GM21737 (cell line): ENCODE measurements around the gene ERBB3.
A peak's percentile ranks its signal among the peaks of the same experiment; 100 is the strongest.
"Not testable (repeated sequence)": the region's sequence is repeated elsewhere in the genome, so short reads cannot be mapped to it uniquely, and the experiment has no call there.

Source experiments
- ATAC-seq: cut with Tn5 transposase; IDR thresholded peaks from one replicate; pipeline ENCODE4 v1.9.1; 2021; ENCODE audit warnings: mild to moderate bottlenecking, moderate library complexity; ENCODE audit not compliant: unreplicated experiment

Gene ERBB3

GRCh38 chr12:56110571-56110970 is 30.6 kb downstream of the ERBB3 start:
- ATAC-seq, result no peak

- ATAC-seq, result no peak
Measured at GRCh38 chr12:56114084-56114483, 34.1 kb downstream of the ERBB3 start.

DNA sequence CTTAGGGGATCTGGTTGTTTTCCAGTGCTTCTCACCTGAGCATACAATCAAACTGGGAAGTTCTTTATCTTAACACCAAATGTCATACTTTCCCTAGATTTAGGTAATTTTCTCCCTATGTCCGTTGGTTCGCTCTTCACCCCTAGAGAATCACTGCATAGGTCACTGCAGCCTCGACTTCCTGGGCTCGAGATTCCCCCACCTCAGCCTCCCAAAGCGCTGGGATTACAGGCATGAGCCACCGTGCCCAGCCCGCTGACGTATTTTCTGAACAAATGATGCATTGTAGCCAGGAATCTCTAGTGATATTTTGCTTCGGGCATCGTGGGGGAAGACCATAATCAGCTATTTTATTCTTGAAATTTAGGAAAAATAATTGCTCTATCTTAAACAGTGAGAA is 35.4 kb downstream of the ERBB3 start:
- no peak for ATAC-seq

DNA sequence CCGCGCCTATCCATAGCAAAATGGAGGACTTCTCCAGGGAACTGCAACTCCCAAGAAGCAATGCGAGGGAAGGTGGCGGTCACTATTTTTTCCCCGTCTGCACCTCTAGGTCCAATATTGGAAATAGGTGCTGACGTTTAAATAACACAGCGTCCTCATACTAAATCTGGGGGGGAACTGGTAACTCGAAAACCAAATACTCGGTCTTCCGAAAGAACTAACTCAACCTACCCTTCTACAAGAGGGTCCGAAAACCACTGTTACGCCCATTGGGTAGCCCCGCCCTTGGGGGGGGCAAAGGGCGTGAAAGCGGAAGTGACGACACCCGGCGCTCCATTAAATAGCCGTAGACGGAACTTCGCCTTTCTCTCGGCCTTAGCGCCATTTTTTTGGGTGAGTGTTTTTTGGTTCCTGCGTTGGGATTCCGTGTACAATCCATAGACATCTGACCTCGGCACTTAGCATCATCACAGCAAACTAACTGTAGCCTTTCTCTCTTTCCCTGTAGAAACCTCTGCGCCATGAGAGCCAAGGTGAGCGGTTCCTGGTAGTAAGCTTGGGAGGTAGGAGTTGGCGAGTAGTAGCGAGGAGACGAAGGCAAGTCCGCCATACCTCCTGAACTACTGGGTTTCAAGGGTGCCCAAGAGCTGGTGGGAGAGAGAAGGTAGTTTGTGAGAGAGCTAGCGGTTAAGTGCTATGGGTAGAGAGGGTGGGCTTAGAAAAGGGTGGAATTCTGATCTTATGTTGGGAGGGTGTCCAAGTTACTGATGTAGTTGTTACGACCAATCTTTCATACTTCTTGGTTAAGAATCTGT is 36.5 kb downstream of the ERBB3 start, which contains the start of gene RPL41:
RPL41 (plus strand) TSS at position 367 of the 815 bp plus-strand sequence.
- ATAC-seq, result peak; percentile 47

GRCh38 chr12:56117082-56117706 is 37.2 kb downstream of the ERBB3 start:
- not testable (repeated sequence) for ATAC-seq

GRCh38 chr12:56117778-56118687 is 38.1 kb downstream of the ERBB3 start, which contains the start of gene ZC3H10:
TSS of gene ZC3H10 (plus strand) at chr12:56118266. CDS start at chr12:56120563, 2,297 bp downstream.
- ATAC-seq, result peak; percentile 82

- peak; percentile 5 for ATAC-seq
Measured at GRCh38 chr12:56118688-56119357, 38.9 kb downstream of the ERBB3 start.

GRCh38 chr12:56119361-56119796 is 39.4 kb downstream of the ERBB3 start:
- no peak for ATAC-seq

GRCh38 chr12:56120158-56120846 is 40.3 kb downstream of the ERBB3 start:
- ATAC-seq, result no peak

- no peak for ATAC-seq
Measured at GRCh38 chr12:56121204-56121870, 41.4 kb downstream of the ERBB3 start.

GRCh38 chr12:56122637-56123036 is 42.7 kb downstream of the ERBB3 start:
- ATAC-seq, result no peak

- ATAC-seq, result no peak
Measured at GRCh38 chr12:56124133-56124532, 44.2 kb downstream of the ERBB3 start.

- no peak for ATAC-seq
Measured at GRCh38 chr12:56126732-56127239, 46.8 kb downstream of the ERBB3 start.

- no peak for ATAC-seq
Measured at GRCh38 chr12:56127485-56127887, 47.5 kb downstream of the ERBB3 start.

GRCh38 chr12:56127888-56128669 is 48.1 kb downstream of the ERBB3 start, which contains the start of gene ESYT1:
TSS of gene ESYT1 (plus strand) at chr12:56128267. CDS start at chr12:56128320, 53 bp downstream.
- peak; percentile 87 for ATAC-seq

- no peak for ATAC-seq
Measured at GRCh38 chr12:56128670-56129205, 48.8 kb downstream of the ERBB3 start.

- peak; percentile 29 for ATAC-seq
Measured at GRCh38 chr12:56129206-56129941, 49.4 kb downstream of the ERBB3 start.
